ENCODE measurements around the gene RTN4R. TPM values are rescaled to one million over a fixed set of nuclear protein-coding genes. Genes with fewer than 3 reads are reported as not detected.
A peak's percentile ranks its signal among the peaks of the same experiment; 100 is the strongest.

RTN4R gene
- total RNA-seq, 1 experiment from 2014 or later = 16.3 TPM

DNA sequence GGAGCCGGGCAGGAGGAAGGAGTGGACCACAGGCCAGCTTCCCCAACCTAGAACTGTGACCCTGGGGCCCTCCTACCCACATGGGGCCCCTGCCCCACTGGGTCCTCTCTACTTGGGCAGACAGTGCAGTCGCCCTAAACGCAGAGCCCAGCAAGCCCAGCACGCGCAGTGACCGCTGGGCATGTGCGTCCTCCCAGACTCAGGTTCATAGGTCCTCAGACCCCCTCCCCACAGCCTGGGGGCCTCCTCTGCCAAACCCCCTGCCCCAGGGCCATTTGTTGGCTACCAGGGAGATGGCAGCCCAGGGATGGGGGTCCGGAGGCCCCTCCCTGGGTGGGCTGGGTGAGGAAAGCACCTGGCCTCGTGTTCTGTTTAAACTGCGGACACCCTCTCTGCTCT lies 23.9 kb downstream of the RTN4R start:
- DNase-seq (ENCODE audit: low read depth, low spot score) (no peak), ATAC-seq (no peak)
- in situ Hi-C loops (cut with HindIII; ENCODE audit: low pct_unique_long_range_greater_than_20kb, low sequenced_read_pairs) (no loop called here), intact Hi-C loops (cut with micrococcal nuclease; ENCODE audit: unreplicated experiment) (no loop called here)
- POLR2A ChIA-PET = no interaction called here
- no peak overlapping the region for H3K27ac ChIP-seq (ENCODE audit: low read length)
- BruUV-seq (replicated peaks) = no TSS peak
- CTCF ChIA-PET = no interaction called here
- no peaks in the 10 kb centered on the region for H3K27me3 ChIP-seq (ENCODE audit: control insufficient read depth, insufficient read depth, low read length)
- H3K36me3 ChIP-seq (ENCODE audit: control insufficient read depth, insufficient read depth, low read length) = no peaks in the 10 kb centered on the region
- H3K4me1 ChIP-seq (ENCODE audit: control insufficient read depth, insufficient read depth, low read length) = peaks cover 4% of the 10 kb centered on the region; the same call in 1 of the 2 replicates
- TF ChIP-seq TCF7L2 (IDR thresholded peaks at IDR 0.05; ENCODE audit: low read depth, low read length) (no peak), POLR2AphosphoS5 (IDR thresholded peaks at IDR 0.05; ENCODE audit: low read depth, low read length) (no peak), SIN3A (IDR thresholded peaks at IDR 0.05; ENCODE audit: borderline replicate concordance, insufficient read depth, low read depth, low read length) (no peak)
- TF ChIP-seq, protein P1, sequence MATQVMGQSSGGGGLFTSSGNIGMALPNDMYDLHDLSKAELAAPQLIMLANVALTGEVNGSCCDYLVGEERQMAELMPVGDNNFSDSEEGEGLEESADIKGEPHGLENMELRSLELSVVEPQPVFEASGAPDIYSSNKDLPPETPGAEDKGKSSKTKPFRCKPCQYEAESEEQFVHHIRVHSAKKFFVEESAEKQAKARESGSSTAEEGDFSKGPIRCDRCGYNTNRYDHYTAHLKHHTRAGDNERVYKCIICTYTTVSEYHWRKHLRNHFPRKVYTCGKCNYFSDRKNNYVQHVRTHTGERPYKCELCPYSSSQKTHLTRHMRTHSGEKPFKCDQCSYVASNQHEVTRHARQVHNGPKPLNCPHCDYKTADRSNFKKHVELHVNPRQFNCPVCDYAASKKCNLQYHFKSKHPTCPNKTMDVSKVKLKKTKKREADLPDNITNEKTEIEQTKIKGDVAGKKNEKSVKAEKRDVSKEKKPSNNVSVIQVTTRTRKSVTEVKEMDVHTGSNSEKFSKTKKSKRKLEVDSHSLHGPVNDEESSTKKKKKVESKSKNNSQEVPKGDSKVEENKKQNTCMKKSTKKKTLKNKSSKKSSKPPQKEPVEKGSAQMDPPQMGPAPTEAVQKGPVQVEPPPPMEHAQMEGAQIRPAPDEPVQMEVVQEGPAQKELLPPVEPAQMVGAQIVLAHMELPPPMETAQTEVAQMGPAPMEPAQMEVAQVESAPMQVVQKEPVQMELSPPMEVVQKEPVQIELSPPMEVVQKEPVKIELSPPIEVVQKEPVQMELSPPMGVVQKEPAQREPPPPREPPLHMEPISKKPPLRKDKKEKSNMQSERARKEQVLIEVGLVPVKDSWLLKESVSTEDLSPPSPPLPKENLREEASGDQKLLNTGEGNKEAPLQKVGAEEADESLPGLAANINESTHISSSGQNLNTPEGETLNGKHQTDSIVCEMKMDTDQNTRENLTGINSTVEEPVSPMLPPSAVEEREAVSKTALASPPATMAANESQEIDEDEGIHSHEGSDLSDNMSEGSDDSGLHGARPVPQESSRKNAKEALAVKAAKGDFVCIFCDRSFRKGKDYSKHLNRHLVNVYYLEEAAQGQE (IDR thresholded peaks at IDR 0.05; ENCODE audit: insufficient read depth in 1 of 2, low read depth in 2 of 2, low read length in 1 of 2) = no peak
- TF ChIP-seq, protein P2, sequence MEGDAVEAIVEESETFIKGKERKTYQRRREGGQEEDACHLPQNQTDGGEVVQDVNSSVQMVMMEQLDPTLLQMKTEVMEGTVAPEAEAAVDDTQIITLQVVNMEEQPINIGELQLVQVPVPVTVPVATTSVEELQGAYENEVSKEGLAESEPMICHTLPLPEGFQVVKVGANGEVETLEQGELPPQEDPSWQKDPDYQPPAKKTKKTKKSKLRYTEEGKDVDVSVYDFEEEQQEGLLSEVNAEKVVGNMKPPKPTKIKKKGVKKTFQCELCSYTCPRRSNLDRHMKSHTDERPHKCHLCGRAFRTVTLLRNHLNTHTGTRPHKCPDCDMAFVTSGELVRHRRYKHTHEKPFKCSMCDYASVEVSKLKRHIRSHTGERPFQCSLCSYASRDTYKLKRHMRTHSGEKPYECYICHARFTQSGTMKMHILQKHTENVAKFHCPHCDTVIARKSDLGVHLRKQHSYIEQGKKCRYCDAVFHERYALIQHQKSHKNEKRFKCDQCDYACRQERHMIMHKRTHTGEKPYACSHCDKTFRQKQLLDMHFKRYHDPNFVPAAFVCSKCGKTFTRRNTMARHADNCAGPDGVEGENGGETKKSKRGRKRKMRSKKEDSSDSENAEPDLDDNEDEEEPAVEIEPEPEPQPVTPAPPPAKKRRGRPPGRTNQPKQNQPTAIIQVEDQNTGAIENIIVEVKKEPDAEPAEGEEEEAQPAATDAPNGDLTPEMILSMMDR (IDR thresholded peaks at IDR 0.05) = no peak
- no peak overlapping the region for H3K4me3 ChIP-seq (ENCODE audit: low read depth in 2 of 2, low read length in 2 of 2)
- no peaks in the 10 kb centered on the region for H3K9me3 ChIP-seq (ENCODE audit: control insufficient read depth, insufficient read depth, low read depth, low read length)

DNA sequence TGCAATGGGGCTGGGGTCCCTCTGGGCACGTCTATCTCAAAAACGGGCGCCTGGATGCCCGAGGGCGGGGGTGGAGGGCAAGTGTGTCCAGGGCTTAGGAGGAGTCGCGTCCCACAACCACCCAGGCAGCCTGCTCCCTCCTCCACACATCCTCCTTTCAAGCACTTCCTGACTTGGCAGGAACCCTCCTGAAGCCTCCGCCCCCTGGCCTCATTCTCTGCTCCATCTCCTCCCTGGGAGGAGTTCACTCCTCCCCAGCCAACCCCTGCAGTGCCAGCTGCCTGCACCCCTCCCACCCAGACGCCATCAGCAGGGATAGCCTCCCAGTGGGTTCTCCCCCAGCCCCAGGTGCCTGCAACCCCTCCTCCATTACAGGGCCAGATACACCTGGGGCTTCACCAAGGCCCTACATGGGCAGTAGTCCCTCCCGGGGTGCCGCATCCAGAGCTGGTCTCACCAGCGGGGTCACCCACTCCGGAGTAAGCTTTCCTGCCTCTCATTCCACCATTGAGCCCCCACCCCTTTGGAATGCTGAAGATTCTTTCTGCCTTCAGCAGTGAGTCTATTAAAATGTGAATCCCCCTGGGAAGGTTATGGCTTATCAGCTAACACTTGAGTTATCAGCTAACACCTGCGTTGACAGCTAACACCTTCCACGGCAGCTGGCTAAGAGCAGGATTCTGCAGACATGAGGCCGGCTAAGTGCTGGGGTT lies 24.4 kb downstream of the RTN4R start:
- TF ChIP-seq TCF7L2 (IDR thresholded peaks at IDR 0.05; ENCODE audit: low read depth, low read length) (no peak), POLR2AphosphoS5 (IDR thresholded peaks at IDR 0.05; ENCODE audit: low read depth, low read length) (no peak), SIN3A (IDR thresholded peaks at IDR 0.05; ENCODE audit: borderline replicate concordance, insufficient read depth, low read depth, low read length) (no peak)
- TF ChIP-seq, protein P2 (IDR thresholded peaks at IDR 0.05) = no peak
- TF ChIP-seq, protein P1 (IDR thresholded peaks at IDR 0.05; ENCODE audit: insufficient read depth in 1 of 2, low read depth in 2 of 2, low read length in 1 of 2) = no peak
- Histone ChIP-seq H3K27ac (ENCODE audit: low read length) (no peak overlapping the region), H3K27me3 (ENCODE audit: control insufficient read depth, insufficient read depth, low read length) (no peaks in the 10 kb centered on the region), H3K9me3 (ENCODE audit: control insufficient read depth, insufficient read depth, low read depth, low read length) (no peaks in the 10 kb centered on the region), H3K4me3 (ENCODE audit: low read depth in 2 of 2, low read length in 2 of 2) (no peak overlapping the region), H3K36me3 (ENCODE audit: control insufficient read depth, insufficient read depth, low read length) (no peaks in the 10 kb centered on the region), H3K4me1 (ENCODE audit: control insufficient read depth, insufficient read depth, low read length) (peaks cover 4% of the 10 kb centered on the region; the same call in 1 of the 2 replicates)
- ChIA-PET CTCF (no interaction called here), POLR2A (no interaction called here)
- intact Hi-C loops (cut with micrococcal nuclease; ENCODE audit: unreplicated experiment) (no loop called here), in situ Hi-C loops (cut with HindIII; ENCODE audit: low pct_unique_long_range_greater_than_20kb, low sequenced_read_pairs) (no loop called here)
- BruUV-seq (replicated peaks) = no TSS peak
- peak; percentile 63 for ATAC-seq
- DNase-seq (ENCODE audit: low read depth, low spot score) = no peak

All from Panc1 (cell line).